GM18873 (cell line): Measurements from ENCODE around the gene PAGR1.
A peak's percentile ranks its signal among the peaks of the same experiment; 100 is the strongest.
"Not testable (repeated sequence)": the region's sequence is repeated elsewhere in the genome, so short reads cannot be mapped to it uniquely, and the experiment has no call there.

Source experiments
- ATAC-seq: cut with Tn5 transposase; IDR thresholded peaks from one replicate; pipeline ENCODE4 v1.9.1; 2021; ENCODE audit warnings: mild to moderate bottlenecking, moderate library complexity, moderate number of reproducible peaks; ENCODE audit not compliant: unreplicated experiment, low FRiP score

Gene PAGR1

DNA sequence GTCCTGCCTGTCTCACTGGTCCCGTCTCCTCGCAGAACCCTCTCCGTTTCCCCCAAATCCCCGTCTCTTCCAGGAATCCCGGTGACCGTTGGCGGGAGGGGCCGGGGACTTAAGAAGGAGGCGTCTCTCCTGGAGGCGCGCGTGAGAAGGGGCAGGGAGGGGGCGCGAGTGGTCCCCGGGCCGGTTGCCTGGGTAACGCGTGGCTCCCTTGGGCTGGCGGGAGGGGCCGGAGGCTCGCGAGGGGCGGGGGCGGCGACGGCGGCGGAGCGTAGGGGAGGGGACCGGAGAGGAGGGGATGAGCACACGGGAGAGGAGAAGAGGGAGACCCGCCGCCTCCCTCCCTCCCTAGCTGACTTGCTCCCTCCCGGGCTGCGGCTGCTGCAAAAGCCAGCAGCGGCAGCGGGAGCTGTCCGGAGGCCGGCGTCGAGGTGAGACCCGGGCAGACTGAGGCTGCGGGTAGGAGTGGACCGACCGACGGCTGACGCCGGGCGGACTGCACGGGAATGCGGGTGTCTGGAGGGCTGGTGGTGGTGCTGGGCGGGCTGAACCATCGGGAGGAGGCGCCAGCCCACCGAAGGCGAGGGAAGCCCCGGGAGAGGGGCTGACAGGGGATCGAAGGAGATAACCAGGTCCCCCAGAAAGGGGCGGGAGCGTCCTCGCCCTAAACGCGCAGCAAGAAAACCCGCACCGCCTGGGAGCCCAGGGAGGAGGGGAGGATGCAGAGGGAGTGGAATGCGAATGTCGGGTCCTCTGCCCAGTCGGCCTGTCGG, 3.9 kb upstream of the PAGR1 start, which contains the start of gene PRRT2:
Gene PRRT2, plus strand, starts transcription at position 298 of the 770 bp plus-strand sequence. CDS start 862 bp downstream, outside the sequence.
- no peak for ATAC-seq

DNA sequence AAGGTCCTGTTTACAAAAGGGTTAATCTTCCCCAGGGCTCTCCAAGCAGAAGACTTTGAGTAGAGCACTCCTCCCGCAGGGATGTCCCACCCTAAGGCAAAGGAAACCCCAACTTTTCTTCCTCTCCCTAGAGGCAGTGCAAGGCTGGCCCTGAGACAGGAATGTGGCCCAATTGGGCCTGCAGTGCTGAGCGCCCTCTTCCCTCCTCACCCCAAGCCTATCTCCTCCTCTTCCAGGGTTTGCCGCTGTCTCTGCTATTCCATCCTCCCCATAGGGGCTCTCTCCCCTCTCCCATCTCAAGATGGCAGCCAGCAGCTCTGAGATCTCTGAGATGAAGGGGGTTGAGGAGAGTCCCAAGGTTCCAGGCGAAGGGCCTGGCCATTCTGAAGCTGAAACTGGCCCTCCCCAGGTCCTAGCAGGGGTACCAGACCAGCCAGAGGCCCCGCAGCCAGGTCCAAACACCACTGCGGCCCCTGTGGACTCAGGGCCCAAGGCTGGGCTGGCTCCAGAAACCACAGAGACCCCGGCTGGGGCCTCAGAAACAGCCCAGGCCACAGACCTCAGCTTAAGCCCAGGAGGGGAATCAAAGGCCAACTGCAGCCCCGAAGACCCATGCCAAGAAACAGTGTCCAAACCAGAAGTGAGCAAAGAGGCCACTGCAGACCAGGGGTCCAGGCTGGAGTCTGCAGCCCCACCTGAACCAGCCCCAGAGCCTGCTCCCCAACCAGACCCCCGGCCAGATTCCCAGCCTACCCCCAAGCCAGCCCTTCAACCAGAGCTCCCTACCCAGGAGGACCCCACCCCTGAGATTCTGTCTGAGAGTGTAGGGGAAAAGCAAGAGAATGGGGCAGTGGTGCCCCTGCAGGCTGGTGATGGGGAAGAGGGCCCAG, 3.0 kb upstream of the PAGR1 start:
- no peak for ATAC-seq

DNA sequence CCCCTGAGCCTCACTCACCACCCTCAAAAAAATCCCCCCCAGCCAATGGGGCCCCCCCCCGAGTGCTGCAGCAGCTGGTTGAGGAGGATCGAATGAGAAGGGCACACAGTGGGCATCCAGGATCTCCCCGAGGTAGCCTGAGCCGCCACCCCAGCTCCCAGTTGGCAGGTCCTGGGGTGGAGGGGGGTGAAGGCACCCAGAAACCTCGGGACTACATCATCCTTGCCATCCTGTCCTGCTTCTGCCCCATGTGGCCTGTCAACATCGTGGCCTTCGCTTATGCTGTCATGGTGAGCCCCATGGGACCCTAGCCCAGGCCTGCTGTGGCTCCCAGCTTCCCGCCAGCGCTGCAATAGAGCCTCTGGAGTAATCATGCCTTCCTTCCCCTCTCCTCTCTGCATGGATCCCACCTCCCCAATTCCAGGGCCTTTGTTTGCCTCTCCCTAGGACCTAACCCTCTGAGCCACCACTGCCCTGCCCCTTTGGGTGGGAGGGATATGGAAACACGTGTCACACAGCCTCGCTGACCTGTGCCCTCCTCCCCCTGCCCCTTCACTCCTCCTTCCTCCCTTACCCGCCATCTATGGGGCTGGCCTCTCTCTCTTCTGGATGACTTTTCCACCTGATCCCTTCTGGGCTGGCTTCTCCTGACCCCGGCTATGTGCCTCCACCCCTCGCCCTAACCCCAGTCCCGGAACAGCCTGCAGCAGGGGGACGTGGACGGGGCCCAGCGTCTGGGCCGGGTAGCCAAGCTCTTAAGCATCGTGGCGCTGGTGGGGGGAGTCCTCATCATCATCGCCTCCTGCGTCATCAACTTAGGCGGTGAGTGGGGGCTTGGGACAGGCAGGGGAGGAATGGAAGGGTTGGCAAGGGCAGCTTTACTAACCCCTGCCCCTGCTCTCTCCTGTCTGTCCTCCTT, 2.0 kb upstream of the PAGR1 start:
- no peak for ATAC-seq

DNA sequence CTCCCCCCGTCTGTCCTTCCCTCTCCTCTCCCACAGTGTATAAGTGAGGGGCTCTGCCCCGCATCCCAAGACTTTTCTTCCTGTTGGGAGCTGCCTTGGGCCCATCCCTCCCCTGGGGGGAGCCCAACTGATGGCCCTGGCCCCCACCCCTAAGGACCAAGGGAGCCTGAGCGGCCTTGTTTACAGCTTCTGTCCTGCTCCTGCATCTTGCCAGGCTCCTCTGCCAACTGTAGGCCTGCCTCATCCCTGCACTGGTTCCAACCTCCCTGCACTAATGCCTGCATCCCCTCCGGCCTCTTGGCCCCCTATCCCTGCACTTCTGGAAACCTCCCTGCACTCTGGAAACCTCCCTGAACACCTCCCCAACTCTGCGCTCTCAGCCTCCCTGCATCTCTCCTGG, 1.4 kb upstream of the PAGR1 start:
- ATAC-seq = no peak

DNA sequence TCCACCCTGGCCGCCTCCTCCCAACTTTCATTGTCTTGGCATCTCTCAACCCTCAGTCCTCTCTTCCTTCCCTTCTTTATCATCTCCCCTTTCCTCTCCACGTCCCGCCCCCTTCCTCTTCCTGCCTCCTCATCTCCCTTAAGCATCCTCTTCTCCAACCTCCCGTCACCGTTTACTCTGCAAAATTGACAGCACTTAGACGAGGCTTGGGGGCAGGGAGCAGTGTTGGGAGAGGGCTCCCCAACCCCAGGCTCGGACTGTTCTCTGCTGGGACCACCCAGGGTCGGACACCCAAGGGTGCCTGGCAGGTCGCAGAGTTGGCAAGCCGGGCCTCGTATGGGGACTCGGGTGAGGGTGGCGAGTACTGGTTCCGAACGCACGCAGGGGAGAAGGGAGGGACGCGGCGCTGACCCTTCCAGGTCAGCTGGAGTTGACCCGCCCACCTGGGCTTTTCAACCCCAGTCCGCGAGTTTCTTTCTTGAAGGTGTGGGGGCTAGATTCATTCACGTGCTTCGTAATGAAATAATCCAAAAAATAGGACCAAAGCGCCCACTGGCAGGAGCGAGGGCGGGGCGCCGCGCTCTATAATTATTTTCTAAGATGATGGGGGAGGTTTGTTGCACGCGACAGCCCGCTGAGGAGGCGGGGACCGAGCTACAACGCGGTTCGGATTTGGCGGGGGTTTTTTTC, 775 bp upstream of the PAGR1 start:
- ATAC-seq = no peak

DNA sequence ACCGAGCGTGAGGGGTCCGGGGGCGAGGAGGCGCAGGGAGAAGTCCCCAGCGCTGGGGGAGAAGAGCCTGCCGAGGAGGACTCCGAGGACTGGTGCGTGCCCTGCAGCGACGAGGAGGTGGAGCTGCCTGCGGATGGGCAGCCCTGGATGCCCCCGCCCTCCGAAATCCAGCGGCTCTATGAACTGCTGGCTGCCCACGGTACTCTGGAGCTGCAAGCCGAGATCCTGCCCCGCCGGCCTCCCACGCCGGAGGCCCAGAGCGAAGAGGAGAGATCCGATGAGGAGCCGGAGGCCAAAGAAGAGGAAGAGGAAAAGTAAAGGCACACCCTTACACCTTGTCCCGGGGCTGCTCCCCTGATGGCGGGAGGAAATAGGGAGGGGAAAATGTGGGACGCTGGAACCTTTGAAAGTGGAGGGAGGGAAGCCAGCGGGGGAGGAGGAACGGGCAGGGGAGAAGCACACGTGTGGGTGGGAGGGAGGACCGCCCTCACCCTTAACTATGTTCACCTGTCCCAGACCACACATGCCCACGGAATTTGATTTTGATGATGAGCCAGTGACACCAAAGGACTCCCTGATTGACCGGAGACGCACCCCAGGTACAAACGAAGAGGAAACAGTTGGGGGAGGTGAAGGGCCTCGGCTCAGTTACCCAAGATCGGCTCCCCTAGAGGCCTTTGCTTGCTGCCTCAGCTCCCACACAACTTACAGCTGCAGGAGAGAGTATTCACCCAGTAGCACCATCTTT, 916 bp downstream of the PAGR1 start:
- no peak for ATAC-seq

DNA sequence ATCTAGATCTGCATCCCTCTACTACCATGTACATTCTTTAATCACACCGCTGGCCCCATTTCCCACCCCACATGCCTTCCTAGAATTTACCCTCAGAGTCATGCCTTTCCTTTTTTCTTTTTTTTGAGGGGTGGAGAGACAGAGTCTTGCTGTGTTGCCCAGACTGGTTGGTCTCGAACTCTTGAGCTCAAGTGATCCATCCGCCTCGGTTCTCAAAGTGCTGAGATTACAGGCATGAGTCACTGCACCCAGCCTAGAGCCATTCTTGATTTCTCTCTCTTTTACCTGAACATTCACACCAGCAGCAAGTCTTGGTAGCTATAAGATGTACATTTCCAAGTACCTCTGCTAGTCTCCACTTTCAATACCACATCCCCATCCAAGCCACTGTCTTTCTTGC, 2.1 kb downstream of the PAGR1 start:
- ATAC-seq = no peak

DNA sequence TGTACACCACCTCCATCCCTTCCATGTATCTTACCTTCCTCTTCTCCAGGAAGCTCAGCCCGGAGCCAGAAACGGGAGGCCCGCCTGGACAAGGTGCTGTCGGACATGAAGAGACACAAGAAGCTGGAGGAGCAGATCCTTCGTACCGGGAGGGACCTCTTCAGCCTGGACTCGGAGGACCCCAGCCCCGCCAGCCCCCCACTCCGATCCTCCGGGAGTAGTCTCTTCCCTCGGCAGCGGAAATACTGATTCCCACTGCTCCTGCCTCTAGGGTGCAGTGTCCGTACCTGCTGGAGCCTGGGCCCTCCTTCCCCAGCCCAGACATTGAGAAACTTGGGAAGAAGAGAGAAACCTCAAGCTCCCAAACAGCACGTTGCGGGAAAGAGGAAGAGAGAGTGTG, 3.6 kb downstream of the PAGR1 start:
- ATAC-seq = no peak

DNA sequence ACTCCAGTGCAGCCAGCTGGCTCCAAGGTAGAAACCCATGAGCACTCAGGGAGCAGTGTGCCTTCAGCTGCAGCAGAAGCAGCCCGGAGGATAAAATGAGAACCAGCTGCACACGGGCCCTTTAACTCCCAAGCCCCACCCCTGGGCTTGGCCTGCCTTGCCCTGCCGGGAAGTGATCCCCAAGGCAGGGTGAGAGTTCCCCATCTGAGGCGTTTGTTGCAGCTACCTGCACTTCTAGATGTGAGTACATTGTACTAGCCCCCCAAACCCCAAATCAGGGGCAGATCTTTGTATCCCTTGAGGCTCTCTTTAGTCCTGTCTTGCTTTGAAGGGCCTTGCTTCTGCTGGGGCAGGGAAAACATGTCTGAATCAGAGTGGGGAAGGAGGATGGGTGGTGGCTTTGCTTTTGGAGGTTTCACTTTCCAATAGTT, 4.3 kb downstream of the PAGR1 start, which contains the start of gene MVP:
Gene MVP, plus strand, starts transcription at position 192 of the 431 bp plus-strand sequence. CDS start 10,088 bp downstream, outside the sequence.
- ATAC-seq = no peak

DNA sequence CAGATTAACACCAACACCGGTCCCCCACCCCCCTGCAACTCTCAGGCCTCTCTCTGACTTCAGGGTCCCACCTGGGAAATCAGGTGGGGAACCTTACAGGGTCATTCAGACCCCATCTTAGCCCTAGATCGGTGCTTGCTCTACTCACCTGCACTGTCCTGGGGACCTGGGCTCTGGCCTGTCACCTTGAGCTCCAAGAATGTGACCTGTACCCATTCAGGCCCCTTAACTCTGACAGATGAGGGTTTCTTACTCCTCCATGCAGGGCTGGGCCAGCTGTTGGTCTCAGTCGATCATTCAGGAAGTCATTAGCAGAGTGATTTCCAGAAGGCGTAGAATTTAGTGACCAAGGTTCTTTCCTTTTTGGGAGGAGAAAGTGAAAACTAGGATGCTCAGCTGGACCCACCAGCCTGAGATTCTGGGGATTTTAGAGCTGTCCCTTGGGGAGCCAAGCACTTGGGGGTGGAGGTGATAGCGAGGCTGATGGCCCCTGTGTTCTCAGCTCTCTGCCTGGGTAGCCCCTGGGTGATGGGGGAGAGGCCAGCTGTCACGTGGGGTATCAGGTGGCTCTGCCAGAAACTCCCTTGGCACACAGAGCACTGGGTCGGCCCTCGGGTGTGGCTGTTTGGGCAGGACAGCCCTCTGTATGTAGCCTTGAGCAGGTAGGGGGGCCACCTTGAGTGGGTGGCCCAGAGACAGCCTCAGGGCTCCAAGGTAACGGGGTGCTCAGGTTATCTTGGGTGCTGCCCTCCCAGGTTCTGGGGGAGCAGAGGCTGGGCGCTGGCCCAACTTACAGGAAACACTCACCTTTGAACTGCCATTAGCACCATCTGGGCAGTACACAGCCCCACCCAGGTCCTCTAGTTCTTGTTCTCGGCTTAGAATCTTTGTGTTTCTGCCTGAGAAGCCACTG, 5.0 kb downstream of the PAGR1 start:
- peak; percentile 38 for ATAC-seq

DNA sequence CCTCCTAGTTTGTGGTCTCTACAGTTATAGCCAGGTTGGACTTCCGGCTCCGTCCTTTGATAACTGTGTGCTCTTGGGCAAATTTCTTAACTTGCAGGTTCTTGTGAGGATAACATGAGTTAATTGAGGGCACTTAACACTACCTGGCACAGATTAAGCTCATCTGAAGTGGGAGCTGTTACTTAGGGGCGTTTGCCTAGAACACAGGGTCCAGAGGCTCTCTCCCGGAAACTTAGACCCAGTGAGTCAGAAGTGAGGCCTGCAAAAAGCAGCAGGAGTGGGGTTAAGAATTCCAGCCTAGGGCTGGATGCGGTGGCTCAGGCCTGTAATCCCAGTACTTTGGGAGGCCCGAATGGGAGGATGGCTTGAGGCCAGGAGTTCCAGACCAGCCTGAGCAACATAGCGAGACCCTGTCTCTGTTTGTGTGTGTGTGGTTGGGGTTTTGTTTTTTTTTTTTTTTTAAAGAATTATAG, 5.7 kb downstream of the PAGR1 start:
- no peak for ATAC-seq

DNA sequence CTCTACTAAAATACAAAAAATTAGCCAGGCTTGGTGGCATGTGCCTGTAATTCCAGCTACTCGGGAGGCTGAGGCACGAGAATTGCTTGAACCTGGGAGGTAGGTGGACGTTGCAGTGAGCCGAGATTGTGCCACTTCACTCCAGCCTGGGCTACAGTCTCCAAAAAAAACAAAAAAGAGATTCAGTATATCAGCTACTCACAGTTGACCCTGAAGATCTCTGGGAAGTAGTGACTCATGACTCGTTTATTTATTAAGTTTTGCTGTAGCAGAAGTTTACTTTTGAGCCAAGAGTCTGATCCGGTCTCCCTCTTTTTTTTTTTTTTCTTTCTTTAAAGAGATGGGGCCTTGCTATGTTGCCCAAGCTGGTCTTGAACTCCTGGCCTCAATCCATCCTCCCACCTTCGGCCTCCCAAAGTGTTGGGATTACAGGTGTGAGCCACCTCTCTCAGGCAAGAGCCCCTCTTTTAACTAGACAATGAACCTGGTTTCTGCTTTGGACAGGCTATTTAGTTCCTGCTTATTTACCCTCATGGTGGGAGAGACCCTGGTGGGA, 8.7 kb downstream of the PAGR1 start:
- ATAC-seq = no peak

DNA sequence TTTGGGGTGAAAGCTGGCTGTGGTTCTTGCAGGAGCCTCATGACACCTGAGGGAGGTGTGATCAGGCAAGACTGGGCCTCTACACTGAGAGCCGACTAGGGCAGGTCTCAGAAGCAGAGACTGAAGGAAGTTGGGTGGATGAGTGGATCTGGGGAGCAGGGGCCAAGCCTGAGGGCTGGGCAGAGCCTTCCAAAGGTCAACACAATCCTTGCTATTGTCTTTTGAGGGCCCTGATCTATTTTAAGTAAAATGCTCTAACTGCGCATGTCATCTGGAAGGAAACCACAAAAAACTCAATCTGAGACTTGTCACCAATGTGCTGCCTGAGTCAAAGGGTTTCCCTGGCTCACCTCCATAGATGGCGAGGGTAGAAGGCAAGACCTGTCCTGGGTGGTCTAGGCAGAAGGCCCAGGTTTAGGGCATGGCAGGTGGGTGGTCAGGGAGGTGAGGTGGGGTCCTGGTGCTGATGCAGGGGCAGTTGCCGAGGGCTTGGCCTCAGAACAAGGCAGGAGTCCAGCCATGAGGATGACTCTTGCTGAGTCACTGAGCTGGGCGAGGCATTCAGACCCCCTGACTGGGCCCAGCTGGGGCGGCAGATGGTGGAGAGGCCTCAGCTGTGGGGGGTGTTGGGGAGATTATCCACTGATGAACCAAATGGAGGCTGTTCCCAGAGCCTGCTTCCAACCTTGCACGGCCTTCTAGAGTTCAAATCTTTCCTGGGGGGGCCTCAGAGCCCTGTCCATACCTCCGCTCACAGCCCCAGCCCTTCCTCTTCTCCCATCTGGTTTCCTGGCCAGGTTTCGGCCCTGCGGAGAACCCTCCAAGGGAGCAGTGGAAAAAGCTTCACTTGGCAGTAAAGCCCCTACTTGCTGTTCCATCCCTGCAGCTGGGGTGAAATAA, 9.4 kb downstream of the PAGR1 start:
- ATAC-seq = no peak

DNA sequence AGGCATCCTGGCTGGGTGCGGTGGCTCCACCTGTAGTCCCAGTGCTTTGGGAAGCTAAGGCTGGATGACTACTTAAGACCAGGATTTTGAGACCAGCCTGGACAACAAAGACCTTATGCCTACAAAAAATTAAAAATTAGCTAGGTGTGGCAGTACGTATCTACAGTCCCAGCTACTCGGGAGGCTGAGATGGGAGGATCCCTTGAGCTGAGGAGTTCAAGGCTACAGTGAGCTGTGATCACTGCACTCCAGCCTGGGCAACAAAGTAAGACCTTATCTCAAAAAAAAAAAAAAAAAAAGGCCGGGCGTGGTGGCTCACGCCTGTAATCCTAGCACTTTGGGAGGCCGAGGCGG, 10.4 kb downstream of the PAGR1 start:
- ATAC-seq = no peak

DNA sequence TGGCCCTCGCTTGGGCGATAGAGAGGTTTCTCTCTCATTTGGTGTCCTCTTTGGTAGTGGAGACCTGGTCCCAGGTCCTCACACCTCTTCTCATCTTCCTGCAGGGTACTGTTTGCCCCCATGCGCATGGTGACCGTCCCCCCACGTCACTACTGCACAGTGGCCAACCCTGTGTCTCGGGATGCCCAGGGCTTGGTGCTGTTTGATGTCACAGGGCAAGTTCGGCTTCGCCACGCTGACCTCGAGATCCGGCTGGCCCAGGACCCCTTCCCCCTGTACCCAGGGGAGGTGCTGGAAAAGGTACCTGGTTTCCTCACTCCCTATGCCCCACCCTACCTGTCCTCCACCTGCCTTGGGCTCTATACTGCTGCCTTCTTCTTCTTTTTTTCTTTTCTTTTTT, 14.8 kb downstream of the PAGR1 start:
- ATAC-seq = no peak

DNA sequence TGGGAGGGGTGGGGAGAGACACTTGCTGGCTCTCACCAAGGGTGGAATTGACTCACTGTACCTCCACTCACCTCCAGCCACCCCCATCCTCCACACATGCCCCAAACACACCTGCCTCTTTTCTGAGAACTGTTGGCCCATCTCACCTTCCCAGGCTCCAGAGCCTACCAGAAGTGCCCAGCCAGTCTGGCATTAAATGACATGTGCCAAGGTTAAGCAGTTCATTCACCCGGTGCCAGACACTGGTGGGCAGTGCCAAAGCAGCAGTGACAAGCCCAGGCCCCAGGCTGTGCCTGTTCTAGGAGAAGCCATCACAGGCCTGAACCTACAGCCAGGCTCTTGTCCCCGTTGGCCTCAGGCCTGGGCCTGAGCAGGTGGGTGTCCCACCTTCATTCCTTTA, 15.5 kb downstream of the PAGR1 start:
- no peak for ATAC-seq

DNA sequence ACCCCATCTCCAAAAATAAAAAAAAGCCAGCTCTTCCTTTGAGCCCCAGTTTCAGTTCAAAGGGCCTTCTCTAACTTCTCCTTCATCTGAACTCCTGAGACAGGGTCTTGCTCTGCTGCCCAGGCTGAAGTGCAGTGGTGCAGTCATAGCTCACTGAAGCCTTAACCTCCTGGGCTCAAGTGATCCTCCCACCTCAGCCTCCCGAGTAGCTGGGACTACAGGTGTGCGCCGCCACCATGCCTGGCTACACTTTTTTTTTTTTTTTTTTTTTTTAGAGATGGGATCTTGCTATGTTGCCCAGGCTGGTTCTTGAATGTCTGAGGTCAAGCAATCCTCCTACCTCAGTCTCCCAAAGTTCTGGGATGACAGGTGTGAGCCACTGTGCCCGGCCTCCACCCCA, 17.3 kb downstream of the PAGR1 start:
- ATAC-seq = not testable (repeated sequence)
